ENCODE measurements around the gene DAZ1.
"Not testable (repeated sequence)": the region's sequence is repeated elsewhere in the genome, so short reads cannot be mapped to it uniquely, and the experiment has no call there.

DAZ1 gene

DNA sequence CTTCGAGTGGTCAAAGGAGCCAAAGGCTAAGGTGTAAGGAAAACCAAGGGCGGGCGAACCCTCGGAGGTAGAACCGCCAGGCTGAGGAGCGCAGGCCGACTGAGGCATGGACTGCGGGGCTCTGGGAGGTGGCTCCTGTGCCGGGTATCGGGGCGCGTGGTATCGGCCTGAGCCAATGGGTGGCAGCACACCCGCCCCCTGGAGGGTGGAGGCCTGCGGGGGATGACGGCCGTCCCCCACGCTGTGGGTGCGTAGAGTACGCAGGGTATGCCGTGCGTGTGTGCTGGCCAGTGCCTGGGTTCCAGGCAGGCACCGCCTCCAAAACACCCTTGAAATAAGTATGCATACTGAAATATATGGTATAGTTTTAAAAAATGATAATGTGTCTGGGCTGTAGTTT lies at the start of gene DAZ1:
Gene DAZ1, minus strand, starts transcription at position 101 of the 400 bp plus-strand sequence. CDS start 208 bp downstream, outside the sequence.
- DNase-seq, result not testable (repeated sequence)

GRCh38 chrY:23219233-23219632 lies 20.4 kb upstream of the DAZ1 start, which contains the start of gene DAZ2:
Gene DAZ2 (plus strand): TSS chrY:23219533. CDS start chrY:23219741, 208 bp downstream.
- DNase-seq, result not testable (repeated sequence)

DNA sequence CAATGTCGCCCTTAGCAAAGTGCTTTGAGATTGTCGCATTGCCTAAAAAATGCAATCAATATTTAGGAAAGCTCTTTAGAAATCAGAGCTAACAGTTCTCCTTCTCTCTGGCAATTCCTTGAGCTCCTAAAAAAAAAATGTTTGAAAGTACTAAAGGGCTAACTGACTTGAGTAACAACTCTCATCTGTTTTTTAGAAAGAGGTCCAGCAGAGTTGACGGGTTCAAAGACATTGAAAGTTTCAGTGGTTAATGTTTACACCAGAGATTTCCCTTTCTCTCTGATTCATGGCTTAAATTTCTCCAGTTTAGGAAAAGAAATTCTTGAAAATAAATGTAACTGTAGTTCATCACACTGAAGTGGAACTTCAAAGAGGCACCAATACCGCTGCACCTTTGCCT lies 11.9 kb upstream of the DAZ1 start:
- not testable (repeated sequence) for DNase-seq

- DNase-seq, result not testable (repeated sequence)
These were observed 11.1 kb upstream of the DAZ1 start for GRCh38 chrY:23209802-23210495.

- DNase-seq, result not testable (repeated sequence)
These were observed 8.6 kb upstream of the DAZ1 start for GRCh38 chrY:23207455-23207854.
